Raji (cell line): ENCODE data around the gene ING3.

Experiments used
- POLR2A ChIP-seq: IDR thresholded peaks from 2 replicates; pipeline ENCODE4 v1.6.1; 2011; ENCODE audit warnings: low read depth, low read length, control low read depth; ENCODE audit not compliant: insufficient read depth

The ING3 gene

DNA sequence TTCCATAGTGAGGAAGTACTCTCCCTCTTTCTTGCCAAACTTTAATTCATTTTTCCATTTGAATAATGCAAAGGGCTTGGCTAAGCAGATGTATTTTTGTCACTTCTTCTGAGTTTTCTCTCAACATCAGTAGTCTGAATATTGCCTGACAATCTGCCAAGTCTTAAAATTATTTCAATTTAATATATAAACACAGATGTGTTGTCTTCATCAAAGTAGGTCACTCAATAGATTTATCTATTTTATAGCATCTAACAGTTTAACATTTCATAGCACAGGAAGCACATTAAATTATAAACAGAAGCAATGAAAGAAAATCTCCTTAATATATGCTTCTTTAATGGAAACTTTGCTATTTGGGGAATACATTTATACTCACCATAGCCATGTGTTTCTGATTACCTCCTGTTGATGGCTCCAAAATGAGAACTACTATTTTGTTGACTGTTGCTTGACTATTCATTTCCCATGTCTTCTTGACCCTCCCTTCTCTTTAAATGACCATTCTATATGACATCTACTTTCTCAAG, 42.5 kb downstream of the ING3 start:
- TF ChIP-seq POLR2A = no peak

DNA sequence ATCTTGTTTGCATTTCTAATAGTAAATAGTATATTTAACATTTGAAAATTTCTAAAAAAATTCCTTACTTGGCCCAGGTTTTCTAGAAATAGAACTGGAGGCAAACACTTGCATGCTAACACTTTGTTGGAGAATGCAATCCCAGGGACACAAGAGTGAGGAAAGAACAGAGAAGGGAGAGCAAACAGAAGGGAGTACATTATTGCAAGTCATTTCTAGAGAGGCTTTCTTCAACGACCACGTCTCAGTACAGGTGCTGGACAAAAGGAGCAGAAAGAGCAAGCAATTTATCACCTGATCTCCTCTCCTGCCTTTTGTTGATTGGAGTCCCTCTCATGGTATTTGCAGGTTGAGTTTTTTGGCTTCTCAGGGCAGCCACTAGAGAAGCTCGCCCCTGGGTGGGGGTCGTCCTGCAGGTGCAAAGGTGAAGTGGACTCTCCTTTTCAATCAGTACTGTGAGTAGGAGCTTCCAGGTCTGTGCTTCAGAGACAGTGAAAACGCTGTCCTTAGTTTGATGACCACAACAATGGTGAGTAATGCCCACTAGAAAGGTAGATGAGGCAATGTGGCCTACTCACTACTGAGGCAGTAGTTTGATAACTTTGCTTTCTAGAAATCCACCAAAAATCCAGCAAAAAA, 43.1 kb downstream of the ING3 start:
- no peak for TF ChIP-seq POLR2A

DNA sequence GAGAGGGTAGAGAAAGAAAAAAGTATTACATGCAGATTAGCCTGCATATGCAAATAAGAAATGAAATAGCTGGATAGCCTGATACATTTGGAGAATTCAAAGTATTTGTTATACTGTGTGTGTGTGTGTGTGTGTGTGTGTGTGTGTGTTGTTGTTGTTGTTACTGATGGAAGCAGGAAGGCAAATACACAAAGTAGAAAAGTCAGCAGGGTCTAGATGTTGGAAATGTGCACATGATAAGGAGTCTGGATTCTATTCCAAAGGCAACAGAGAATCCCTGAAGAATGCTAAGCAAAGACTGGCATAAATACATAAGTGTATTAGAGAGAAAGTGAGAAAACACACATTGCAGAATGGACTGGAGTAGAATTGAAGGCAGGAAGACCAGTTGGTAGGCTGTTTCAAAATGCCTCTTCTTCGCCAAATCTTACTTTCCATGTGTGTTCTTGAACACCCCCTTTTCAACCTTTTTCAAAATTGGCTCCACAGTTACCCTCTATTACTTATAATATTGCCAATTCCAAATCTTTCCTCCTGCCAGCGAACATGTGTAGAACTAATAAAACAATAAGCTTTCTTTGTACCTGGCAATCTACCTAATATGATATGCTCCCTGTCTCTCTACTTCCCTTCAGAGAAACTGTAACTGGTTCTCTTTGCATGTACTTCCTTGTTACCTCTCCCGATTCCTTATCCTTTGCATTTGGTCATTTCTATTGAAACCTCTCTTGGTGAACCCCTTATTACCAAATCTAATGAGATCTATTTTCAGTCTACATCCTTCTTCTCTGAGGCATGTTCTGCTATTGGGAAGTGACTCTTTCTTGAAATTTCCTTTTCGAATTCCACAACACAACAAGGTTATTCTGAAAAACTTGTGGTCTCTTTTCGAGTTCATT, 44.2 kb downstream of the ING3 start:
- TF ChIP-seq POLR2A = no peak

GRCh38 chr7:120995654-120996053, 45.1 kb downstream of the ING3 start:
- TF ChIP-seq POLR2A = no peak

DNA sequence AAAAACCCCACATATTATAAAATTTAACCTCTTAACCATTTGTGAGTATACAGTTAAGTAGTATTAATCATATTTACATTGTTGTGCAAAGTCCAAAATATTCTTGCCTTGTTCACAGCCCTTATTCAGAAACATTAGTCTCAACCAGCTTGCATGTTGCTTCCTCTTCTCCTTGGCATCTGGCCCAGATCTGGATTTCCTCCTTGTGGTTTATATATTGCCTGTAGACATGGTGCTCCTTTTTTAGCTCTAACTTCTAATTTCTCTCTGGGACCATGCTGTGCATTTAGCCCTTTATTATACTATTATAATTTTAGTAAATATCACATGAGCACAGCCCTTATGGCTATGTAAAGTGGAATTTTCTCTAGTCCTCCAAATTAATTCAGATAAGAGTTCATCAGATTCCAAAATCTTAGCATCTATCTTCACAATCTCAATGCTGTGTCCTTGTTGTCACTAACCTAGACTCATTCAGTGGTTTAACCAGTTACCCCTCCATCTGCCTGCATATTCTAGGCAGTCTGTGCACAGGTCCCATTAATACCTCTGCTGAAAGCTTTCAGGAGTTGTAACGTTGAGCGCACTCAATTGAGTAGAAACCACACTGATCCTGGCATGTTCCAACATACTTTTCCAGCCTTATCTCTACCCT, 45.9 kb downstream of the ING3 start:
- no peak for TF ChIP-seq POLR2A

- no peak for TF ChIP-seq POLR2A
These were observed 46.4 kb downstream of the ING3 start for GRCh38 chr7:120996988-120997345.

- TF ChIP-seq POLR2A = no peak
These were observed 47.4 kb downstream of the ING3 start for GRCh38 chr7:120997882-120998474.

DNA sequence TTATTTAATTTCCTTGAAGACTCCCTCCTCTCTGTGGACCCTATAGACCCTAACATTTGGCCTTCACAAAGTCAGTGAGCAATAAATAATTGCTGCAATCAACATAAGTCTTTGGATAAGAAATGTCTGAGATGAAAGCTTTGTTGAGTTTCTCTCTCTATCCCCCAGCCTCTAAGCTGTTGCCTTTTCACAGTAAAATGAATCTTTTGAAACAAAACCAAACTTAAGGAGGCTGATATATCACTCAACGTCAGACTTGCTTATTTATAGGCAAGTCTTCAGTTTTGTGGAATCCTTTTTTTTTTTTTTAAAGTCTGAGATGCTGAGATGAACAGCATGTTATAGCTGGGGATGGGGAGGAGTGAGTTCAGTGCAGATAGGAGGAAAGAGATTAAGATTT, 47.9 kb downstream of the ING3 start:
- no peak for TF ChIP-seq POLR2A

- no peak for TF ChIP-seq POLR2A
These were observed 48.5 kb downstream of the ING3 start for GRCh38 chr7:120998996-120999565.

DNA sequence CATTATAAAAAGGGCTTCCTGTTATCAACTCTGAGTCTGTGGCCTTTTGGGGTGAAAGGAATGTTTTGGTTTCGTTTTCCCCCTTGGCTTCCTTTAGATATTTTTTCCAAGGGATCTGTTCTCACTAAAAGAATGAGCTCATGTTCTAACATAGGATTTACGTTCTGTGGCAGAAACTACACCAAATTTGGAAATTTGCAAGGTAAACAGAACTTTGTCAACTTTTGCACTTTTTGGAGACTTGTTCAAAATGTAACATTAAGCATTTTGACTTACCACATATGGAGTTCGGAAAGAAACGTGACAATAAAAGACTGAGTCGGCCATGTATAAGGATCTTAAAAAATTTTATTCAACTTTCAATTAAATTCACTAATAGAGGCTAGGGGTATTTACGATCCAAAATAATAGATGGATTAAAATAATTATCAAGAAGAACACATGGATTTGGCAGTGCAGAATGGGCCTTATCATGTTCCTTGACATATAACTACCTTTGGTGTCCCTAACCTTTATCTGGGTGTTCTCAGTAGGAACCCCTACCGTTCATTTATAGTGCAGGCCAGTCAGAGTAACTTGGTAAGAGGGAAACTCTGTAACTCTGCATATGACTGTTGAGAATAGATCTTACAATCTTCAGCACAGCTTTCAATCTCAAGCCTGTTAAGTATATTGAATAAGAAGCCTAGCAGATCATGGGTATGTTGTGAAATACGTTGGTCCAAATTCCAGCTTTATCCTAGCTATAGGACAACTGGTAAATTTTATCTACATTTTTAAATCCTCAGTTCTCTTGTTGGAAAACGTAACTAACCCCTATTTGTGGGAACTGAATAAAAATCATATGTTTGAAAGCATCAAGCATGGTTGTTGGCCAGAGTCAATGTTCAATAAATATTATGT, 49.8 kb downstream of the ING3 start:
- no peak for TF ChIP-seq POLR2A

DNA sequence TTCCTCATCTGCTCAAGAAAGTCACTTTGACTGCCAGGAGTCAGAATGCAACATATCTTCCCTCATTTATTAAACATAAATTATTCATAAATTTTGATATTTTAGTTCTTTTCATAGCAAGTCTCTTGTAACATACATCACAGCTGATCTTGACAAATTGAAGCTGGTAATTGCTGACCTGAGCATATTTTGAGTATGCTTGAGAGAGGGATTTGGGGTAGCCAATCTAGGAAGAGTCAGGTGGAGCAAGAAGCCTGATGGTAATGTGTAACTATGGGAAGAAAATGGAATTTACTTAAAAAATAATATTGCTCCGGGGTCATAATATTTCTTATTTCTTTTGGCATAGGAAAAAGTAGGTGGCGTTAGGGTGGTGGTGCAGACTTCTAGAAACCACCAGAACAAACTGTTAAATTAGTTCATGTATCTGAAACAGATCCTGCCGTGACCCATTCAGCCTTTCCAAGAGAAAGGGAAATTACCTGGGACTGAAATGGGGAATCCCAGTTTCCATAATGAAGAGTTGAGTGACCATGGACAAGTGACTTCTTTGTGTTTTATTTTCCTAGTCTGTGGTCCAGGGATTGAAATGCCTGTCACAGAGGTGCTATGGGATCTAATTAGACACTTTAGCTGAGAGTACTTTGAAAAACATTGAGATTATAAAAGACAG, 50.8 kb downstream of the ING3 start:
- no peak for TF ChIP-seq POLR2A

DNA sequence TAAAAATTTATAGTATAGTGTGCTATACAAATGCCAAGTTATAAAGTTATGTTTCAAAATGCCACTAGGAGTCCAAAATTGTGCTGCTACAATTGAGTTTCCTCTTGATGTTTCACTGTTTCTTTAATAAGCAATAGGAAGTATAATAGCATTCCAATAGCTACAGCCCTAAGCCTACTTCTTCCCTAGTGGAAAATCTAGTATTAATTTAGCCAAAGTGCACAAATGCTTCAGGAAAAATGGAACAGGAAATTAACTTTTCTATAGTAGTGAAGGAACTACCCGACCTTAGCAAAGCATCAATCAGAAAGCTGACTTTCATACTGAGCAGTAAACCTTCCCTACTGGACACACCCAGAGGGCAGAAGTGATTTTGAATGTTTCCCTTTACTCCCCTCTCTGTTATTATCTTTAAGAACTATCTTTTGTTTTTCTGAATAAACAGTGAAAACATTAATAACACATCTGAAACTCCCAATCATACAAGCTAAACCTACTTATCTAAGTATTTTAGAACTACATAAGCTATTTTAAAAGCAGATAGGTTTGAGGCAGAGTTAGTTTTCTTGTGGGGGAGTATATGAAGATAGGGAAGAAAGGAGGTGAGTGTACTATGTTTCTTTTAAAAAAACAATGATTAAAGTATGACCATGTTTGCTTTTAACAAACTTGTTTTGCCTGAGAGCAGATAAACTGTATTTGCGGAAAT, 51.6 kb downstream of the ING3 start:
- TF ChIP-seq POLR2A = no peak

DNA sequence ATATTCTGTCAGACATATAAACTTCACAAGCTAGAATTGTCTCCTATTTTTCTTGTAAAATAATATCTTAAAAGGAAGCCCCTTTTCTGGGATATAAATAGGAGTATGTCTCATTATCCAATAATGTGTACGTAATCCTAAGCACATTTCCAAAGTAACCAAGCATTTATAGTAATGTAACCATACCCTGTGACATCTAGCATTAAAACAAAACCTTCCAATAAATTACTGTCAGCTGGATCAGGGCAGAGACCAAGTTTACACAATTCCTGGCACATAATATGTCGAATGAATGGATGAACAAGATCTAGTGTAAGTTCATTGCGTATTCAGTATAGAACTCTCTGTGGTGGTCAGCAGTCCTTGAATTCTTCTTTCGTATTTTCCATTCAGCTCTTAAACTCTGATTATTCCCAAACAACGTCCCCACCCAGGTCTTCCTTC, 52.2 kb downstream of the ING3 start:
- TF ChIP-seq POLR2A = no peak

DNA sequence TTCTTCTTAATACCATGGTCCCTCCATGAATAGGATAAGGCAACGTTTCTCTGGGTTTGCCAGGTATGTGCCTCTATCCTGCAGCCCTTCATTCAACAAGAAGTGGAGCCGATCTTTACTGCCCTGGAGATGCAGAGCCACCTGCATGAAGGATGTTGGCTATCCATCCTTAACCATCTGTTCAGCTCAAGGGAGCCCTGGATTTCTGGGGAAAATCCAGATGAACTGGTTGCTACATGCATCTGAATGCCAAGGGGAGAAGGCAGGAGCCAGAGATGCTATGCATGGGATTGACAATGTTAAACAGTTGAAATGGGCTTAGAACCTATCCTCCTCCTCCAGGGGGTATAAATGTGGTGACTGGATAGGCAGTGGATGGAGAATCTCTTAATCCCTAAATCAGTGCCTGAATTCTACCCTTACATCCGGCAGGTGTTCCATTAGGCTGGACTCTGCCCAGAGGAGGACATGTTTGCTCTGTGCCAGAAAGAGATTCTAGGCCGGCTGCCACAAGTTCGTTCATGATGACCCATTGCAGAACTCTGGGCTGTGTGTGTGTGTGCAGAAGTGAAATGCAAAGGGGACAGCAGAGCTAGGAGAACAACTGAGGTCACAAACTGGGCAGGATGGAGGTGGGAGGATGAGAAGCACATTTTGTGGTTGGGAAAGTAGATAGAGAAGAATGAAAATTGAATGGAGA, 53.6 kb downstream of the ING3 start:
- no peak for TF ChIP-seq POLR2A
